ENCODE measurements around the gene TRAPPC14. TPM values are rescaled to one million over a fixed set of nuclear protein-coding genes. Genes with fewer than 3 reads are reported as not detected.

TRAPPC14 gene
- total RNA-seq, 1 donor from 2014 or later, result 10.4 TPM

DNA sequence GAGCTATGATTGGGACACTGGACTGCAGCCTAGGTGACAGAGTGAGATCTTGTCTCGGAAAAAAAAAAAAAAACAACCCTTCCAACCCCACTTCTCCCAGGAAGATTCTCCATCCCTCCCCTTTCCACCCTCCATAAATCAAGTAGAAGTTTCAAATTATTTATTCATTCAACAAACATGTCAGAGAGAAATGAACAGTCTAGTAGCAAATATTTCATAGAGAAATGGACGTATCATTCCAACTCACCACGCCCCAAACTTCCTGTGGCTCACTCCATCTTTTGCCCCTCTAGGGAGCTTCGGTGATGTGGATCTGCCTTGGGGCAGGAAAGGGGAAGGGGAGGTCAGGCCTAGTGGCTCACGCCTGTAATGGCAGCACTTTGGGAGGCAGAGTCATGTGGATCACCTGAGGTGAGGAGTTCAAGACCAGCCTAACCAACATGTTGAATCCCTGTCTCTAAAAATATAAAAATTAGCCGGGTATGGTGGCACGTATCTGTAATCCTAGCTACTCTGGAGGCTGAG is 638 bp upstream of the TRAPPC14 start:
- TF ChIP-seq, protein P1, sequence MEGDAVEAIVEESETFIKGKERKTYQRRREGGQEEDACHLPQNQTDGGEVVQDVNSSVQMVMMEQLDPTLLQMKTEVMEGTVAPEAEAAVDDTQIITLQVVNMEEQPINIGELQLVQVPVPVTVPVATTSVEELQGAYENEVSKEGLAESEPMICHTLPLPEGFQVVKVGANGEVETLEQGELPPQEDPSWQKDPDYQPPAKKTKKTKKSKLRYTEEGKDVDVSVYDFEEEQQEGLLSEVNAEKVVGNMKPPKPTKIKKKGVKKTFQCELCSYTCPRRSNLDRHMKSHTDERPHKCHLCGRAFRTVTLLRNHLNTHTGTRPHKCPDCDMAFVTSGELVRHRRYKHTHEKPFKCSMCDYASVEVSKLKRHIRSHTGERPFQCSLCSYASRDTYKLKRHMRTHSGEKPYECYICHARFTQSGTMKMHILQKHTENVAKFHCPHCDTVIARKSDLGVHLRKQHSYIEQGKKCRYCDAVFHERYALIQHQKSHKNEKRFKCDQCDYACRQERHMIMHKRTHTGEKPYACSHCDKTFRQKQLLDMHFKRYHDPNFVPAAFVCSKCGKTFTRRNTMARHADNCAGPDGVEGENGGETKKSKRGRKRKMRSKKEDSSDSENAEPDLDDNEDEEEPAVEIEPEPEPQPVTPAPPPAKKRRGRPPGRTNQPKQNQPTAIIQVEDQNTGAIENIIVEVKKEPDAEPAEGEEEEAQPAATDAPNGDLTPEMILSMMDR (IDR thresholded peaks at IDR 0.05; ENCODE audit: insufficient read depth, low read length, poor library complexity, severe bottlenecking), result no peak
- DNase-seq (ENCODE audit: low read depth), result no peak
- H3K4me3 ChIP-seq (ENCODE audit: low read depth, low read length), result peak overlapping the region; percentile 81

DNA sequence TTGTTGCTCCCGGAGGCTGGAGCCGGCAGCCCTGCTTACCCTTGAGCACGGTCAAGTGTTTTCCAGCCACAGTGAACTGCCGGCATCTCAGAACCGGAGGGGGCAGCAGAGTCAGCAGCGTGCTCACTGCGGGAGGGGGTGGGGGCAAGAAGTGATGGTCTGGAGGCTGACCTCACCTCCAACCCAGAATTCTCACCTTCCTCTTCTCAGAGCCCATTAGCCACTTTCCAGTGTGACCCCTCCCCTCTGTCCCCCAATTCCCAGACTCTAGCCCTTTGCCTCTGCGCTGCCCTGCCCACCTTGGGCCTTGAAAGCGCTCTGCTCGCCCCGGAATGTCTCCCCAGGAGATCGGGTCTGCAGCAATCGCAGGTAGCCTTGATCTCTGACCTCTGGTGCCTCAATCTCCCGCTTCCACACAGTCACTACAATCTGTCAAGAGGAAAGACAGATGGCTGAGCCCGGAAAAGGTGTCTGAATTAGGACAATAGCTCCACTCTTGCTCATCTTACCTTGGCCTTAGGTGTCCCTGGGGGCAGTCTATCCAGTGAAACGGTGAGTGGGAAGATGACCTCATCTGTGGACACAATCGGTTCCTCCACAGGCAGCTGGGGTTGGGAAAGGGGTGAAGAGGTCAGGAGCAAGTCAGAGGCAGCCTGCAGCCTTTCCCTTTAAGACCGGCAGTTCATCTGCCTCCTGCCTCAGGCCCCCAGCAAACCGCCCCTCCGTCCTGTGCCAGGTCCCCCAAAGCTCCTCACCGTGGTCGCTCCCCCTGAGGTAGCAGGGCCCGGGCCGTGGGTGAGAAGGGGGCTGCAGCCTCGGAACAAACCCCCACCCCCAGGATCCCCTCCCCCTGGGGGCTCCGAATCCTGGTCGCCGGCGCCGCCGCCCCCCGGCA is 942 bp downstream of the TRAPPC14 start:
- TF ChIP-seq, protein P1 (IDR thresholded peaks at IDR 0.05; ENCODE audit: insufficient read depth, low read length, poor library complexity, severe bottlenecking), result peak; percentile 44
- DNase-seq (ENCODE audit: low read depth), result no peak
- peaks cover 1% of the 10 kb centered on the region for H3K36me3 ChIP-seq (ENCODE audit: control insufficient read depth, insufficient read depth, low read length)

More for the DNA sequence above, 638 bp upstream of the TRAPPC14 start:
- no peaks in the 10 kb centered on the region for H3K27me3 ChIP-seq (ENCODE audit: control insufficient read depth, insufficient read depth, low read length)
- H3K36me3 ChIP-seq (ENCODE audit: control insufficient read depth, insufficient read depth, low read length), result peaks cover 1% of the 10 kb centered on the region

DNA sequence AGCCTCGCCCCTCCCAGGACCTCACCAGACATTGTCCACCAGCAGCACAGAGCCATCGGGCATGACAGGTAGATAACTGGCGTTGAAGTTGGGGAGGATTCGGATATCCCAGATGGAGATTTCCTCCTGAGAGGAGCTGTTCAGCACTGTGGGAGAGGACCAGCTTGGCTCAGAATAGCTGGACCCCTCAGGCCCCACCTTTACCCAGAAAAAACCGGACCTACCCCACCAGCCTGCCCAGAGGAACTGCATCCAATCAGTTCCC is 1.5 kb downstream of the TRAPPC14 start:
- DNase-seq (ENCODE audit: low read depth), result no peak
- TF ChIP-seq, protein P1 (IDR thresholded peaks at IDR 0.05; ENCODE audit: insufficient read depth, low read length, poor library complexity, severe bottlenecking), result no peak
- H3K4me3 ChIP-seq (ENCODE audit: low read depth, low read length), result no peak overlapping the region
- H3K36me3 ChIP-seq (ENCODE audit: control insufficient read depth, insufficient read depth, low read length), result peaks cover 1% of the 10 kb centered on the region
- H3K27me3 ChIP-seq (ENCODE audit: control insufficient read depth, insufficient read depth, low read length), result no peaks in the 10 kb centered on the region

More for the DNA sequence above, 942 bp downstream of the TRAPPC14 start:
- Histone ChIP-seq H3K4me3 (ENCODE audit: low read depth, low read length) (peak overlapping the region; percentile 81), H3K27me3 (ENCODE audit: control insufficient read depth, insufficient read depth, low read length) (no peaks in the 10 kb centered on the region)

DNA sequence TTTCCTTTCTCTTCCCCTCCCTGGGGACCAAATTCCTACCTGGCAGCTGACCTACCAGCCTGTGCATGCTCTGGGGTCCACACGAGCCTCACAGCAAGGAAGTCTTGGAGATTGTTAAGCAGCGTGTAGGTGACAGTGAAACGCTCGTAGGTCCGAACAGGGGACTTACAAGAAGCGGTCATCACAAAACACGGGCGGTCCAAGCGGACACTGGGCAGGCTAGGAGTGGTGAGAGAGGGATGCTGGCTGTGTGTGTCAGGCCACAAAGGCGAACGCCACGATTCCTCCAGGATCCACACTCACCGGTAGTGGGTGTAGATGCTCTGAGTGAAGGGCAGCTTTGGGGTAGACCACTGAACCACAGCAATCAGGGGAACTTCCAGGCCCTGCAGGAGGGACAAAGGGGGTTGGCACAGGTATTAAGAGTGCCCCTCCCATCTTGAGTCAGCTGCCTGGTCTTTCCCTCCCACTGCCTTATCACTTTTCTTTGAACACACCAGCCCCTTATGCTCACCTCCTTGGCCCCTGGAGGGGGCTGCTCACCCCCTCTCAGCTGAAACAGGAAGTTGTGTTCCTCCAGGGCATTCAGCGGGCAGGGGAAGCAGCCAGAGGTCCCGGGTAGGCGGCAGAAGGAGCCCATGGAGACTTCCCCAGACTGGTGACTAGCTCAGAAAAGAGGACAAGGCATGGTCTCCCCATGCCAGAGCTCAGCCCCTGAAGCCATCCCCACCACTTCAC is 2.0 kb downstream of the TRAPPC14 start:
- no peak for DNase-seq (ENCODE audit: low read depth)
- H3K4me3 ChIP-seq (ENCODE audit: low read depth, low read length), result no peak overlapping the region
- H3K36me3 ChIP-seq (ENCODE audit: control insufficient read depth, insufficient read depth, low read length), result peaks cover 1% of the 10 kb centered on the region
- TF ChIP-seq, protein P1 (IDR thresholded peaks at IDR 0.05; ENCODE audit: insufficient read depth, low read length, poor library complexity, severe bottlenecking), result no peak
- no peaks in the 10 kb centered on the region for H3K27me3 ChIP-seq (ENCODE audit: control insufficient read depth, insufficient read depth, low read length)

DNA sequence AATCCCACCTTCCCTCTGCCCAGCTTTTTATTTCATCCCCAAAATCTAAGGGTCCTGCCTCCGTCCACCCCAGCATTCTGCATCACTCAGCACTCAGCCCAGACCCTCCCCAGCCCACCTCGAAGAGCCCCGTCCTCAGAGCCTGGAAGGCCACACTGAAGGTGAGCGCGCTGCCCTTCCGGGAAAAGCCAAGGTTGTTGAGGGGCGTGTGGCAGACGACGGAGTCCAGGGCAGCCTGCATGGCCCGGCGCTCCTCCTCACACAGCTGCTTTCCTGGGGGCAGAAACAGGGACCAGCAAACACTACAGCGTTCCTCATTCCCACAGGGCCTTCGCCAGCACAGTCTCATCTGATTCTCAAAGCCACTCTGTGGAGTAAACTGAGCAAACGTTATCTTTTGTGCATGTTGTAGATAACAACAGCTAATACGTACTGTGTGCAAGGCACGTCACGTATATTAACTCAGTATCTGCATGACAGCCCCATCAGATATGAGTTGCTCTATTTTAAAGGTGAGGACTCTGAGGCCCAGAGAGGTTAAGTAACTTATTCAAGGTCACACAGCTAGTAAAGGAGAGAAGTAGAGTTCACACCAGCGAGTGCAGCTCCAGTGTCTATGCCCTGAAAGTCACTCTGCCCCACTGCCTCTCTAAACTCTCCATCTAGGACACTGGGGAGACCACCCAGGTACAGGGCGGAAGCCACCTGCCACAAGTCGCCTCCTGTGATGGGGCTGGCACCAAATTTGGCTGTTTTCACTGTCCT is 2.8 kb downstream of the TRAPPC14 start:
- H3K27me3 ChIP-seq (ENCODE audit: control insufficient read depth, insufficient read depth, low read length), result no peaks in the 10 kb centered on the region
- H3K4me3 ChIP-seq (ENCODE audit: low read depth, low read length), result no peak overlapping the region
- DNase-seq (ENCODE audit: low read depth), result no peak
- H3K36me3 ChIP-seq (ENCODE audit: control insufficient read depth, insufficient read depth, low read length), result peaks cover 1% of the 10 kb centered on the region
- TF ChIP-seq, protein P1 (IDR thresholded peaks at IDR 0.05; ENCODE audit: insufficient read depth, low read length, poor library complexity, severe bottlenecking), result no peak
